MCF 10A (cell line): ENCODE results near the gene PYGO1. TPM values are rescaled to one million over a fixed set of nuclear protein-coding genes. Genes with fewer than 3 reads are reported as not detected.
"Not testable (repeated sequence)": the region's sequence is repeated elsewhere in the genome, so short reads cannot be mapped to it uniquely, and the experiment has no call there.

Experiments
- BruUV-seq: library from RNA; stranded (reverse); fragments of 400-500 nt; replicated peaks from 2 replicates; lab custom pipeline; 2021; lab: Mats Ljungman, UMichigan
- CTCF ChIA-PET: fragments of 300-600 bp; sonication (Branson Sonifier 250); formaldehyde crosslinking; extraction: SDS; loops from one replicate; lab custom pipeline; 2021; ENCODE audit warnings: antibody characterized with exemption, inconsistent platforms; lab: Yijun Ruan, JAX
- POLR2A ChIA-PET: fragments of 300-600, 350-650 bp; sonication (Branson Sonifier 250); formaldehyde crosslinking; extraction: SDS; loops from one replicate; lab custom pipeline; 2020; ENCODE audit warnings: antibody characterized with exemption, inconsistent platforms; lab: Yijun Ruan, JAX
- DNase-seq: peaks from one replicate; pipeline ENCODE4 v3.0.0-alpha.2; 2018; ENCODE audit not compliant: unreplicated experiment
- H3K27ac Mint-ChIP-seq: one replicate; pipeline ENCODE4 v1.8.0; 2022; ENCODE audit warnings: mild to moderate bottlenecking, low read depth, mixed read lengths; ENCODE audit not compliant: unreplicated experiment
- H3K27me3 Mint-ChIP-seq: one replicate; pipeline ENCODE4 v1.8.0; 2022; ENCODE audit warnings: mixed read lengths; ENCODE audit not compliant: insufficient read depth, unreplicated experiment
- H3K36me3 Mint-ChIP-seq: one replicate; pipeline ENCODE4 v1.8.0; 2022; ENCODE audit warnings: mild to moderate bottlenecking, moderate library complexity, mixed read lengths; ENCODE audit not compliant: insufficient read depth, unreplicated experiment
- H3K4me1 Mint-ChIP-seq: one replicate; pipeline ENCODE4 v1.8.0; 2022; ENCODE audit warnings: mixed read lengths; ENCODE audit not compliant: insufficient read depth, unreplicated experiment
- H3K4me3 Mint-ChIP-seq: one replicate; pipeline ENCODE4 v1.8.0; 2022; ENCODE audit warnings: mild to moderate bottlenecking, moderate library complexity, mixed read lengths; ENCODE audit not compliant: unreplicated experiment
- H3K9me3 Mint-ChIP-seq: one replicate; pipeline ENCODE4 v1.8.0; 2022; ENCODE audit warnings: mixed read lengths; ENCODE audit not compliant: unreplicated experiment
- intact Hi-C: fragments of 100-400 bp; cut with micrococcal nuclease; formaldehyde crosslinking; loops from 2 replicates; pipeline ENCODE4 v1.14.1; 2022
- total RNA-seq: library from RNA; stranded (reverse); gene quantifications from 2 replicates; pipeline ENCODE4 v1.2.3, GENCODE V29; 2022
- TF ChIP-seq, protein P1 (sequence below): fragments of 200-600 bp; IDR thresholded peaks from one replicate; pipeline ENCODE4 v1.8.0; 2022; ENCODE audit warnings: antibody characterized with exemption, mild to moderate bottlenecking; ENCODE audit not compliant: unreplicated experiment

Gene PYGO1
- total RNA-seq, 1 experiment from 2014 or later = 3.9 TPM

DNA sequence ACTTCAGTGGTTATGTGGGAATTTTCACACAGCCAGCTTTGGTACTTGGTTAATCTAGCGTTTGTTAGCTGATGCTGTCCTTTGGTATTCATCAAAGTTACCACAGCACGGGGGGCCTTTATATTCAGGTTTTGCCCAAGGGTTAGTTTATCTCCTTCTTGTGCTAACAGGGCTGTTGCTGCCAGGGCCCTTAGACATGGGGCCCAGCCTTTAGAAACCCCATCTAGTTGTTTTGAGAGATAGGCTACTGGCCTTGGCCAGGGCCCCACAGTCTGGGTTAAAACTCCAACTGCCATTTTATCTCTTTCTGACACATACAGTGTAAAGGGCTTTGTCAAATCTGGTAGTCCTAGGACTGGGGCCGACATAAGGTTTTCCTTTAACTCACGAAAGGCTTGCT lies 72.7 kb downstream of the PYGO1 start:
- BruUV-seq = no TSS peak
- TF ChIP-seq, protein P1, sequence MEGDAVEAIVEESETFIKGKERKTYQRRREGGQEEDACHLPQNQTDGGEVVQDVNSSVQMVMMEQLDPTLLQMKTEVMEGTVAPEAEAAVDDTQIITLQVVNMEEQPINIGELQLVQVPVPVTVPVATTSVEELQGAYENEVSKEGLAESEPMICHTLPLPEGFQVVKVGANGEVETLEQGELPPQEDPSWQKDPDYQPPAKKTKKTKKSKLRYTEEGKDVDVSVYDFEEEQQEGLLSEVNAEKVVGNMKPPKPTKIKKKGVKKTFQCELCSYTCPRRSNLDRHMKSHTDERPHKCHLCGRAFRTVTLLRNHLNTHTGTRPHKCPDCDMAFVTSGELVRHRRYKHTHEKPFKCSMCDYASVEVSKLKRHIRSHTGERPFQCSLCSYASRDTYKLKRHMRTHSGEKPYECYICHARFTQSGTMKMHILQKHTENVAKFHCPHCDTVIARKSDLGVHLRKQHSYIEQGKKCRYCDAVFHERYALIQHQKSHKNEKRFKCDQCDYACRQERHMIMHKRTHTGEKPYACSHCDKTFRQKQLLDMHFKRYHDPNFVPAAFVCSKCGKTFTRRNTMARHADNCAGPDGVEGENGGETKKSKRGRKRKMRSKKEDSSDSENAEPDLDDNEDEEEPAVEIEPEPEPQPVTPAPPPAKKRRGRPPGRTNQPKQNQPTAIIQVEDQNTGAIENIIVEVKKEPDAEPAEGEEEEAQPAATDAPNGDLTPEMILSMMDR = no peak
- H3K4me3 Mint-ChIP-seq = no peak overlapping the region
- no peaks in the 10 kb centered on the region for H3K27me3 Mint-ChIP-seq
- H3K27ac Mint-ChIP-seq = no peak overlapping the region
- intact Hi-C loops = no loop called here
- no peaks in the 10 kb centered on the region for H3K4me1 Mint-ChIP-seq
- no peak for DNase-seq
- H3K9me3 Mint-ChIP-seq = no peaks in the 10 kb centered on the region
- H3K36me3 Mint-ChIP-seq = no peaks in the 10 kb centered on the region
- CTCF ChIA-PET = interaction anchor here (0.7 to 5.9 kb wide), 3 partner anchors 10 to 259 kb away, joined by 3 to 25 read pairs (median 5); no protein-coding TSS in a partner anchor
- POLR2A ChIA-PET = no interaction called here

DNA sequence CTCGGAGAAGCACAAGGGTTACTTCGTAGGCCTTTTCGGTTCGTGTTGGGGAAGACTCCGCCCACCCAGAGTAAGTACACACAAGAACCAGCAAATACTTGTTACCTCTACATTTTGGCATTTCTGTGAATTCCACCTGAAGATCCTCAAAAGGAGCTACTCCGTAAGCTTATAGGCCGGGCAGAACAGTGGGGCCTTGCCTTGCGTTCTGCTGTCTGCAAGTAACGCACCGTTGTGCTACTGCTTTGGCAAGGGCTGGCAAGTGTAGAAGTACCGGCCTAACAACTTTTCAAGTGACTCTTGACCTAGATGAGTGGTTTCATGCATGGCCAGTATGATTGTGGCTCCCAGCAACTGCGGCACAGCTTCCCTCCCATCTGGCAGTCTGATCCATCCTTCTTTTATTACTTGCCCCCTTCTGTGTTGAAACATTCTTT lies 73.7 kb downstream of the PYGO1 start:
- Mint-ChIP-seq H3K4me3 (no peak overlapping the region), H3K27ac (no peak overlapping the region), H3K9me3 (no peaks in the 10 kb centered on the region), H3K27me3 (no peaks in the 10 kb centered on the region), H3K36me3 (no peaks in the 10 kb centered on the region), H3K4me1 (no peaks in the 10 kb centered on the region)
- no peak for DNase-seq
- intact Hi-C loops = no loop called here
- ChIA-PET POLR2A (interaction anchor here (1.0 kb wide), 1 partner anchor 16 kb away, joined by 4 read pairs; no protein-coding TSS in a partner anchor), CTCF (interaction anchor here (0.8 to 5.9 kb wide), 4 partner anchors 8 to 103 kb away, joined by 3 to 25 read pairs (median 3); no protein-coding TSS in a partner anchor)
- TF ChIP-seq, protein P1 = no peak
- BruUV-seq = no TSS peak

DNA sequence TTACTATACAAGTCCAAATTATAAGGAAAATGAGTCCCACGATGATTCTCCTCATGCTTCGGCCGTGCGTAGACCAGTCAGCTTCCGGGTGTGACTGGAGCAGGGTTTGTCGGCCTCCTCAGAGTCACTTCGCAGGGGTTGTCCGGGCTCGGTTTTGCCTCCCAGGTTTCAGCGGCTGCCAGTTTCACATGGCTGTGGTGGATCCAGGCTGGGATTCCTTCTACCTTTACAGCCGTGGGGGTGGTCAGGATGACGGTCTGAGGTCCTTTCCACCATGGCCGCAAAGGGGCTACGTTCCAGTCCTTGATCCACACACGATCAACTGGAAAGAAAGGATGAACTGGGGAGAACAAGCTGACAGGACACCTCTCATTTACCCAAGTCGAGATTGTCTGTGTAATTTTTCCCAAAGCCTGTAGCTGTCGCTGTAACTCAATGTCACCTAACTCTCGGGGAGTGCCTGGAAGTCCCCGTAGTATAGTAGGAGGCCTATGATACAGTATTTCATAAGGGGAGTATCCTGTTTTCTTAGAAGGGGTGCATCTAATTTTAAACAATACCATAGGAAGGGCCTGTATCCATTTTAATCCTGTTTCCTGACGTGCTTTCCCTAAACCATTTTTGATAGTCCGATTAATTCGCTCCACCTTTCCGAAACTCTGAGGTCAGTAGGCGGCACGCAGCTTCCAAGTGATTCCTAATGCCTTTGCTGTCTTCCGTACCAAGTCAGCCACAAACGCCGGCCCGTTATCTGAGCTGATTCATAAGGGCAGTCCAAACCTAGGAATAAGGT lies 74.3 kb downstream of the PYGO1 start:
- POLR2A ChIA-PET, H3K4me3 Mint-ChIP-seq, H3K27ac Mint-ChIP-seq, BruUV-seq, H3K36me3 Mint-ChIP-seq, H3K9me3 Mint-ChIP-seq, H3K27me3 Mint-ChIP-seq, intact Hi-C loops, H3K4me1 Mint-ChIP-seq: not testable (repeated sequence)
- CTCF ChIA-PET = interaction anchor here (0.8 to 5.9 kb wide), 4 partner anchors 9 to 104 kb away, joined by 3 to 25 read pairs (median 3); no protein-coding TSS in a partner anchor
- DNase-seq = peak; percentile 55
- TF ChIP-seq, protein P1 = peak; percentile 25

DNA sequence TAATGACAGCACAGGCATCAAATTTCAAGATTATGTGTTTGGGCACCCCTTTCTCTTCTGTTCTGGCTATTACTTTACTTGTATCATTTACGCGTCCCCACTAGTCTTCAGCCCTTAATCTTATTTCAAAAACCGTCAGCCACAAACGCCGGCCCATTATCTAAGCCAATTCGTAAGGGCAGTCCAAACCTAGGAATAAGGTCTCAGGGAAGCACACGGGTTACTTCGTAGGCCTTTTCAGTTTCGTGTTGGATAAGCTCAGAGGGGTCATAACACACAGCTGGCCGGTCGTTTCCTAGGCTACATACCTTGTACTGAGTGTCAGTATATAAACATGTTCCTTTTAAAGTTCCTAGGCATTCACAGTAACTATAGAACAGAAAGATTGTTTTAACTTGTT lies 75.0 kb downstream of the PYGO1 start:
- Mint-ChIP-seq H3K27me3 (no peaks in the 10 kb centered on the region), H3K4me1 (no peaks in the 10 kb centered on the region), H3K4me3 (no peak overlapping the region), H3K27ac (no peak overlapping the region), H3K9me3 (no peaks in the 10 kb centered on the region), H3K36me3 (no peaks in the 10 kb centered on the region)
- ChIA-PET POLR2A (no interaction called here), CTCF (interaction anchor here (0.6 to 5.9 kb wide), 3 partner anchors 12 to 105 kb away, joined by 3 to 25 read pairs (median 3); no protein-coding TSS in a partner anchor)
- DNase-seq = no peak
- intact Hi-C loops = no loop called here
- TF ChIP-seq, protein P1 = no peak
- BruUV-seq = no TSS peak
